Small intestine (tissue), 7 donors: ENCODE data around the gene RARG. TPM values are rescaled to one million over a fixed set of nuclear protein-coding genes. Genes with fewer than 3 reads are reported as not detected.
"Not testable (repeated sequence)": the region's sequence is repeated elsewhere in the genome, so short reads cannot be mapped to it uniquely, and the experiment has no call there.

ENCODE experiments used
- DNase-seq, 2 donors: peaks; one replicate each; pipeline versions ENCODE4 v3.0.0 to v3.0.0-alpha.2; 2013
- FAIRE-seq: peaks from 2 replicates; lab custom pipeline; 2012; peaks lifted over from hg19 to GRCh38; lab: Jason Lieb, UNC
- H3K27ac ChIP-seq, 3 donors: one replicate each; pipeline ENCODE4 v1.5.1; 2013; ENCODE audit warnings: low read length in 2 of 3, mild to moderate bottlenecking in 2 of 3, control low read depth in 1 of 3, inconsistent platforms in 1 of 3, low read depth in 1 of 3, moderate library complexity in 1 of 3
- H3K27me3 ChIP-seq, 3 donors: one replicate each; pipeline ENCODE4 v1.6.1; 2013; ENCODE audit warnings: low read length in 3 of 3, inconsistent platforms in 1 of 3; ENCODE audit not compliant: control insufficient read depth in 3 of 3, insufficient read depth in 3 of 3
- H3K36me3 ChIP-seq, 3 donors: one replicate each; pipeline ENCODE4 v1.6.1; 2013; ENCODE audit warnings: low read length in 3 of 3, inconsistent platforms in 1 of 3, low read depth in 1 of 3, mild to moderate bottlenecking in 1 of 3, moderate library complexity in 1 of 3; ENCODE audit not compliant: control insufficient read depth in 3 of 3, insufficient read depth in 2 of 3
- H3K4me1 ChIP-seq, 3 donors: one replicate each; pipeline ENCODE4 v1.6.1; 2013; ENCODE audit warnings: low read length in 2 of 3, inconsistent platforms in 1 of 3, low read depth in 1 of 3, mild to moderate bottlenecking in 1 of 3, moderate library complexity in 1 of 3; ENCODE audit not compliant: control insufficient read depth in 3 of 3, insufficient read depth in 2 of 3
- H3K4me3 ChIP-seq, 3 donors: one replicate each; pipeline ENCODE4 v1.5.1; 2013; ENCODE audit warnings: low read length in 3 of 3, control low read depth in 1 of 3, inconsistent platforms in 1 of 3, low read depth in 1 of 3, mild to moderate bottlenecking in 1 of 3, moderate library complexity in 1 of 3
- H3K9me3 ChIP-seq, 2 donors: one replicate each; pipeline ENCODE4 v1.6.1; 2013; ENCODE audit warnings: low read depth in 1 of 2, low read length in 1 of 2; ENCODE audit not compliant: control insufficient read depth in 2 of 2, insufficient read depth in 1 of 2
- WGBS, 3 donors: extraction: QIAGEN DNeasy Blood & Tissue Kit; methylation state at CpG; one replicate each; pipeline ENCODE4 v1.1.7; 2013; 5-methylcytosine and 5-hydroxymethylcytosine counted together
- polyA plus RNA-seq, 4 donors: library from polyadenylated mRNA; stranded (reverse) in 3 of 4; unstranded in 1 of 4; fragments of 200-250 nt in 3 of 4; fragments of 120-200 nt in 1 of 4; gene quantifications; one replicate each; pipeline versions ENCODE4 v1.2.1 to v1.2.3, GENCODE V29; 2013
- donor health status: healthy with polysubstance abuse.
- donor health status: control.
- donor health status: control.
- donor health status: Bipolar disorder and iron deficiency.
- donor health status: healthy.

The RARG gene
- polyA plus RNA-seq, 4 donors, result 0.54 to 8.0 (median 7.1) TPM; not detected in 1

DNA sequence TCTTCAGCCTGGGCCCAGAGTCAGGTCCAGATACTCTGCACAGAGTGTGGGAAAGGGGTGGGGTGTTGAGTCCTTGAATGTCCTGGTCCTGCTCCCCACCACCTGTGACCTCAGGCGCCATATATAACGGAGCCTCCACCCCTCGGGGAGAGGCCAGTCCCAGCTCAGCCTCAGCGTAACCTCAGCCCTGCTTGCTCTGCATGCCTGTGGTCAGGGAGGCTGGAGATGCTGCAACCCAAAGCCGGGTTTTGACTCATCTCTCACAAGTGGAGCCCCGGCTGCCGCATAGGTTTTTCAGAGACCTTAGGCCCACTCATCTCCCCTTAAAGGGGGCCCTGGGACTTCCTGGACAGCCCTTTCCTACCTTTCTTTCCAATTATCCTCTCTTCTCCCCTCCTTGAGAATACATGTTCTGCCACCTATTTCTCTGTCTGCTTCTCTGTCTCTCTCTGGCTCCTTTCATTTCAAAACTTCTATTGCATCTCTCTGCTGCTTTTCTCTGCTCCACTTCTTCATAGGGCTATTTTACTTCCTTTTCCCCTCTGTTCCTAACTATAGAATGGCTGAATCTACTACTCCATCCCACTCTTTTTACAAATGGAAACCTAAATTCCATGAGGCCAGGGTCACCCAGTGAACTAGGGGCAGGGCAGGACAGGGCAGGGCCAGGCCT lies 26.1 kb downstream of the RARG start:
- 57 to 66% (median 60%) methylated on average over 7 of the region's 7 CpGs for WGBS, 3 donors

DNA sequence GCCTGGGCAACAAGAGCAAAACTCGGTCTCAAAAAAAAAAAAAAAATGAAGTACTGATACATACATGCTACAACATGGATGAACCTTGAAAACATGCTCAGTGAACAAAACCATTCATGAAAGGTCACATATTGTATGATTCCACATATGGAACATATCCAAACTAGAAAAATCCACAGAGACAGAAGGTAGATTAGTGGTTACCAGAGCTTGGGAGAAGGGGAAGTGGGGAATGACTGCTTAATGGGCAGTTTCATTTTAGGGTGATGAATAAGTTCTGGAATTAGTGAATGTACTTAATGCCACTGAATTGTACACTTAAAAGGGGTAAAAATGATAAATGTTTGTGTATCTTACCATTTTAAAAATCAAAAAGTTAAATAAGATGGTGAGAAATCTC lies 27.7 kb downstream of the RARG start:
- Histone ChIP-seq H3K27me3 (no peaks in the 10 kb centered on the region), H3K4me3 (no peak overlapping the region), H3K27ac (no peak overlapping the region), H3K36me3 (no peaks in the 10 kb centered on the region), H3K4me1 (peaks cover 0 to 5% (median 3%) of the 10 kb centered on the region in 3 donors), H3K9me3 (no peaks in the 10 kb centered on the region)
- no peak for FAIRE-seq
- no peak for DNase-seq
- WGBS, 3 donors, result 88 to 95% (median 94%) methylated on average over 1 of the region's 1 CpG

More for the DNA sequence above, 26.1 kb downstream of the RARG start:
- peaks cover 0 to 7% (median 0%) of the 10 kb centered on the region in 3 donors for H3K36me3 ChIP-seq
- no peak for FAIRE-seq
- H3K27me3 ChIP-seq, result no peaks in the 10 kb centered on the region
- H3K27ac ChIP-seq, result peak overlapping the region in 2 of 3 donors; percentile 74 to 75
- peaks cover 0 to 5% (median 2%) of the 10 kb centered on the region in 3 donors for H3K4me1 ChIP-seq
- H3K9me3 ChIP-seq, result no peaks in the 10 kb centered on the region
- H3K4me3 ChIP-seq, result peak overlapping the region in 1 of 3 donors; percentile 39
- peak in 1 of 2 donors; percentile 40 for DNase-seq

DNA sequence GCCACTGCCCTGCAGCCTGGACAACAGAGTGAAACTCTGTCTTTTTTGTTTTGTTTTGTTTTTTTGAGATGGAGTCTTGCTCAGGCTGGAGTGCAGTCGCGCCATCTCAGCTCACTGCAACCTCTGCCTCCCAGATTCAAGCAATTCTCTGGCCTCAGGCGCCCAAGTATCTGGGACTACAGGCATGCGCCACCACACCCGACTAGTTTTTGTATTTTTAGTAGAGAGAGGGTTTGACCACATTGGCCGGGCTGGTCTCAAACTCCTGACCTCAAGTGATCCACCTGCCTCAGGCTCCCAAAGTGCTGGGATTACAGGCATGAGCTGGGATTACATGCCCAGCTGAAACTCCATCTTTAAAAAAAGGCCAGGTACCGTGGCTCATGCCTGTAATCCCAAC lies 29.7 kb downstream of the RARG start:
- not testable (repeated sequence) for H3K27me3 ChIP-seq, DNase-seq, H3K9me3 ChIP-seq, H3K36me3 ChIP-seq, H3K4me3 ChIP-seq, H3K27ac ChIP-seq, FAIRE-seq, H3K4me1 ChIP-seq
- whole genome bisulfite sequencing, 3 donors, result 81 to 85% (median 83%) methylated on average over 7 of the region's 7 CpGs

DNA sequence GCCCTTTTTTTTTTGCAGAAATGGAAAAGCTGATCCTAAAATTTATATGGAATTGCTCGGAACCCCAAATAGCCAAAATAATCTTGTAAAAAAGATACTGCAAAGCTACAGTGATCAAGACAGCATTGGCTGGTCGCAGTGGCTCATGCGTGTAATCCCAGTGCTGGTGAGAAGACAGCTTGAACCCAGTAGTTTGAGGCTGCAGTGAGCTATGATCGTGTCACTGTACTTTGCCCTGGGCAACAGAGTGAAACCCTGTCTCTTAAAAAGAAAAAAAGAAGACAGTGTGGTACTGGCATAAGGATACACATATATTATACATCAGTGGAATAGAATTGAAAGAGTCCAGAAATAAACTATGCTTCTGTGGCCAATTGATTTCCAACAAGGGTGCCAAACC lies 30.4 kb downstream of the RARG start:
- Histone ChIP-seq H3K4me3 (no peak overlapping the region), H3K27ac (no peak overlapping the region), H3K9me3 (no peaks in the 10 kb centered on the region), H3K36me3 (no peaks in the 10 kb centered on the region), H3K4me1 (peaks cover 1 to 4% (median 4%) of the 10 kb centered on the region in 3 donors), H3K27me3 (peaks cover 0 to 7% (median 0%) of the 10 kb centered on the region in 3 donors)
- DNase-seq, result peak in 1 of 2 donors; percentile 33
- FAIRE-seq, result no peak
- 43 to 71% (median 48%) methylated on average over 4 of the region's 4 CpGs for WGBS, 3 donors

GRCh38 chr12:53201177-53201541 lies 30.9 kb downstream of the RARG start:
- H3K36me3 ChIP-seq, result no peaks in the 10 kb centered on the region
- no peaks in the 10 kb centered on the region for H3K9me3 ChIP-seq
- peaks cover 0 to 7% (median 0%) of the 10 kb centered on the region in 3 donors for H3K27me3 ChIP-seq
- peaks cover 1 to 4% (median 4%) of the 10 kb centered on the region in 3 donors for H3K4me1 ChIP-seq
- FAIRE-seq, result no peak
- peak overlapping the region in 1 of 3 donors; percentile 57 for H3K27ac ChIP-seq
- DNase-seq, result no peak
- 47 to 92% (median 81%) methylated on average over 1 of the region's 1 CpG for WGBS, 3 donors
- no peak overlapping the region for H3K4me3 ChIP-seq

DNA sequence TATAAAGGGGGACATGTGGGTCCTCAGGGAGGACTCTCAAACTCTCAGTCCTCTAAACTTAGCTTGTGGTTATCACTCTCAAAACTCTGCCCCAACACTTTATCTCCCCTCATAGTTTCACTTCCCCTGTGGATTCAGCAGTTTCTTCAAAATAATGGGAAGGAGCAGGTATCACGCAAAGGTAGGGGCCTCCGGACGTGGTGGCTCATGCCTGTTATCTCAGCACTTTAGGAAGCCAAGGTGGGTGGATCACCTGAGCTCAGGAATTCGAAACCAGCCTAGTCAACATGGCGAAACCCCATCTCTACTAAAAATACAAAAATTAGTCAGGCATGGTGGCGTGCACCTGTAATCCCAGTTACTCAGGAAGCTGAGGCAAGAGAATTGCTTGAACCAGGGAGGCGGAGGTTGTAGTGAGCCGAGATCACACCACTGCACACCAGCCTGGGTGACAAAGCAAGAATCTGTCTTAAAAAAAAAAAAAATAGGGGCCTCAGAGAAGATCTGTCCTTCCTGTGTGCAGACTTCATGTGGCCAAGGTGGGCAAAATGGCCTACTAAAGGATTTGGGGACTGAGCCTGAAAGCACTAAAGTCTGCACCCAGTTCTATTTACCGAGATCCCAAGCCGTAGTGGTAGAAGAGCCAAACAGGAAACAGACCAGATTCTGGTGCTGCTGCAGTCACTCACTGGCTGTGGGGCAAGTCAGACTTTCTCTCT lies 31.4 kb downstream of the RARG start:
- 59 to 79% (median 64%) methylated on average over 10 of the region's 10 CpGs for WGBS, 3 donors
- Histone ChIP-seq H3K9me3 (no peaks in the 10 kb centered on the region), H3K4me1 (peaks cover 1 to 4% (median 4%) of the 10 kb centered on the region in 3 donors), H3K27ac (peak overlapping the region in 1 of 3 donors; percentile 57), H3K4me3 (no peak overlapping the region), H3K36me3 (no peaks in the 10 kb centered on the region), H3K27me3 (peaks cover 0 to 7% (median 0%) of the 10 kb centered on the region in 3 donors)
- DNase-seq (no peak), FAIRE-seq (no peak)

GRCh38 chr12:53200107-53200457 lies 31.9 kb downstream of the RARG start:
- Histone ChIP-seq H3K27ac (peak overlapping the region in 1 of 3 donors; percentile 57), H3K36me3 (no peaks in the 10 kb centered on the region), H3K27me3 (peaks cover 0 to 7% (median 0%) of the 10 kb centered on the region in 3 donors), H3K4me3 (no peak overlapping the region), H3K4me1 (peaks cover 1 to 4% (median 4%) of the 10 kb centered on the region in 3 donors), H3K9me3 (no peaks in the 10 kb centered on the region)
- 87 to 98% (median 90%) methylated on average over 2 of the region's 2 CpGs for WGBS, 3 donors
- DNase-seq (no peak), FAIRE-seq (no peak)

DNA sequence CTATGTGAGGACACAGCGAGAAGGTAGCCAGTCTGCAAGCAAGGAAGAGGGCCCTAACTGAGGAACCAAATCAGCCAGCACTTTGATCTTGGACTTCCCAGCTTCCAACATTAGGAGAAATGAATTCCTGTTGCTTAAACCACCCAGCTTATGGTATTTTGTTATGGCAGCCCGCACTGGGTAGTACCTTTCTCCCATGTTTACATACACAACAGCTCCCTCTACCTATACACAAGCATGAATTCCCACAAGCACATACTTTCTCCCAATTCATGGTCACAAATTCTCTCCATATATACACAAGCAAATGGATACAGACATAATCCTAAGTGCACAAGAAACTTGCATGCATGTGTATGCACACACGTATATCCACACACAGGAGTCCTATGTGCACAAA lies 32.3 kb downstream of the RARG start:
- no peak for FAIRE-seq
- Histone ChIP-seq H3K4me1 (peaks cover 1 to 4% (median 4%) of the 10 kb centered on the region in 3 donors), H3K36me3 (no peaks in the 10 kb centered on the region), H3K4me3 (no peak overlapping the region), H3K27ac (no peak overlapping the region), H3K9me3 (no peaks in the 10 kb centered on the region), H3K27me3 (peaks cover 0 to 7% (median 0%) of the 10 kb centered on the region in 3 donors)
- DNase-seq, result no peak
- 81 to 89% (median 88%) methylated on average over 3 of the region's 3 CpGs for WGBS, 3 donors
